Astrocyte (in vitro differentiated cells and primary cell): ENCODE data around the gene EPOP.

Experiments
- CTCF ChIP-seq: IDR thresholded peaks from 2 replicates; pipeline ENCODE4 v1.5.1; 2011; ENCODE audit warnings: low read depth, mild to moderate bottlenecking, inconsistent platforms, low read length, moderate library complexity; ENCODE audit not compliant: insufficient read depth
- EZH2 ChIP-seq: IDR thresholded peaks from 2 replicates; pipeline ENCODE4 v1.6.1; 2012; ENCODE audit warnings: mild to moderate bottlenecking, low read length, inconsistent platforms; ENCODE audit not compliant: insufficient read depth

DNA sequence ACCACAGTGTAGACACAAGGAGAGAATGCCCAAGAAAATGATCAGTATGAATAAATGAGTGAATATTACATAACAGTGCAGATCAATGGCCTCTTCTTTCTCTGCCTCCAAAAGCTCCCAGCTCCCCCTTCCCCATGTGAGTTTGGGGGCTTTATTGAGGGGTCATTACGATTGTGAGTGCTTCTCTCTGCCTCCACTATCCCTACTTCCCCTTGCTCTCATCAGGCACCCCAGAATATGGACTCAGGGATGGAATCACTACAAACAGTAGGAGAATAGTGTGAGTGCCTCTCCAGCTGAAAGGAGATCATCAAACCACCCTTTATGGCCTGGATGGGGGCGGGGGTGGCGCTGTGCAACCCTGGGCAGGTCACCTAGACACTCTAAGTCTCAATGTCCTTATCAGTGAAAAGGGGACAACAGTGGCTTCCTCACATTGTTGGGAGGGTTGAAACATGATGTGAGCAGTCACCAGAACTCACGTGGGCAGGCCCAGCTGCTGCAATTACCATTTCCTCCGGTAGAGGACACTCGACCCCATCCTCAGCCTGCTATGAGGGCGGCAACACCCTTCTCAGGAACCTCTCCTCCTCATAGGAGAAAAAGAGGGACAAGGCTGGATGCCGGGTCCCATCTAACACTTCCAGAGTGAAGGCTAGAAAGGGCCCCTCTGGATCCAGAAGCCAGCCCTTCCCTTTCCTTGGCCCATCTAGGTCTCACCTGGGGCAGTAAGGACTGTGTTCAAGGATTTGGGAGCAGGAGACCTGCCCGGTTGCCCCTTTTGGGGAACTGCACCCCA, 2.1 kb upstream of the EPOP start:
- TF ChIP-seq CTCF = peak; percentile 95
- no peak for TF ChIP-seq EZH2
